HCT116 (cell line): ENCODE measurements around the gene PPP1R14C. TPM values are rescaled to one million over a fixed set of nuclear protein-coding genes. Genes with fewer than 3 reads are reported as not detected.

Source experiments
- ATAC-seq: fragments of 200-7000 bp; cut with Tn5 transposase; 2 replicates; pipeline ENCODE4 v1.9.1; 2020; ENCODE audit warnings: mild to moderate bottlenecking, moderate library complexity
- BruUV-seq: library from RNA; stranded (reverse); fragments of 400-500 nt; replicated peaks from 2 replicates; lab custom pipeline; 2021; lab: Mats Ljungman, UMichigan
- CTCF ChIA-PET: fragments of 300-600 bp; sonication (Branson Sonifier 250); formaldehyde crosslinking; loops from one replicate; lab custom pipeline; 2021; ENCODE audit warnings: antibody characterized with exemption; lab: Charles Lee
- POLR2A ChIA-PET: fragments of 300-600, 350-600 bp; sonication (Branson Sonifier 250); formaldehyde crosslinking; loops from one replicate; lab custom pipeline; 2021; ENCODE audit warnings: antibody characterized with exemption; lab: Charles Lee
- RAD21 ChIA-PET, 2 experiments: fragments of 300-600 bp; sonication (Branson Sonifier 250); formaldehyde crosslinking; loops; one replicate each; lab custom pipeline; 2023; ENCODE audit warnings: low total read pairs in 2 of 2; ENCODE audit not compliant: uncharacterized antibody in 2 of 2, unreplicated experiment in 2 of 2, low non-redundant PET in 1 of 2; lab: Charles Lee
- DNase-seq: peaks from one replicate; pipeline ENCODE4 v3.0.0-alpha.2; 2010; ENCODE audit warnings: low read depth, low spot score
- H2AFZ ChIP-seq: fragments of 200-600 bp; shearing (Covaris generic), sonication (generic); 2 replicates; pipeline ENCODE4 v1.6.1; 2017; ENCODE audit warnings: low read depth, mixed run types, mixed read lengths, antibody characterized with exemption, low read length; ENCODE audit not compliant: poor library complexity, severe bottlenecking
- H3K27ac ChIP-seq: 2 replicates; pipeline ENCODE4 v1.5.1; 2012; ENCODE audit warnings: low read depth, low read length
- H3K27me3 ChIP-seq: fragments of 200-600 bp; sonication (generic); 2 replicates; pipeline ENCODE4 v1.6.1; 2016; ENCODE audit warnings: mixed run types, low read length, mixed read lengths; ENCODE audit not compliant: insufficient read depth
- H3K36me3 ChIP-seq, 2 experiments: fragments of 200-500 bp in 1 of 2; fragments of 200-600 bp in 1 of 2; sonication (Bioruptor generic) in 1 of 2; sonication (generic) in 1 of 2; 2 replicates each; pipeline versions ENCODE4 v1.5.1 to v1.6.1; 2014 to 2016; ENCODE audit warnings: low read length in 2 of 2, inconsistent platforms in 1 of 2, mixed read lengths in 1 of 2, mixed run types in 1 of 2; ENCODE audit not compliant: insufficient read depth in 2 of 2, control insufficient read depth in 1 of 2
- H3K4me1 ChIP-seq, 2 experiments: fragments of 200-600 bp in 1 of 2; sonication (generic) in 1 of 2; 2 replicates each; pipeline versions ENCODE4 v1.5.1 to v1.6.1; 2012 to 2017; ENCODE audit warnings: low read length in 2 of 2, inconsistent platforms in 1 of 2, mild to moderate bottlenecking in 1 of 2, mixed read lengths in 1 of 2, mixed run types in 1 of 2, moderate library complexity in 1 of 2; ENCODE audit not compliant: insufficient read depth in 2 of 2, control insufficient read depth in 1 of 2
- H3K4me2 ChIP-seq: fragments of 200-600 bp; sonication (generic); 2 replicates; pipeline ENCODE4 v1.6.1; 2017; ENCODE audit warnings: mixed run types, low read length, mixed read lengths
- H3K4me3 ChIP-seq, 2 experiments: fragments of 200-600 bp in 1 of 2; sonication (generic) in 1 of 2; replicated peaks in 1 of 2; 2 replicates each; pipeline ENCODE4 v1.5.1; 2011 to 2016; ENCODE audit warnings: low read length in 2 of 2, control low read depth in 1 of 2, low read depth in 1 of 2, mild to moderate bottlenecking in 1 of 2, mixed read lengths in 1 of 2, mixed run types in 1 of 2
- H3K79me2 ChIP-seq: fragments of 200-600 bp; sonication (generic); 2 replicates; pipeline ENCODE4 v1.6.1; 2017; ENCODE audit warnings: mild to moderate bottlenecking, mixed run types, low read length, moderate library complexity, mixed read lengths; ENCODE audit not compliant: insufficient read depth
- H3K9ac ChIP-seq: fragments of 200-600 bp; sonication (generic); 2 replicates; pipeline ENCODE4 v1.6.1; 2016; ENCODE audit warnings: low read length, mixed read lengths
- H3K9me2 ChIP-seq: fragments of 200-600 bp; sonication (generic), shearing (Covaris generic); 2 replicates; pipeline ENCODE4 v1.6.1; 2017; ENCODE audit warnings: mixed run types, mild to moderate bottlenecking, moderate library complexity; ENCODE audit not compliant: insufficient read depth
- H3K9me3 ChIP-seq, 2 experiments: fragments of 200-500 bp in 1 of 2; fragments of 200-600 bp in 1 of 2; sonication (Bioruptor generic) in 1 of 2; sonication (generic) in 1 of 2; 2 replicates each; pipeline ENCODE4 v1.6.1; 2014 to 2017; ENCODE audit warnings: low read length in 2 of 2, mixed read lengths in 2 of 2, inconsistent platforms in 1 of 2, low read depth in 1 of 2, mild to moderate bottlenecking in 1 of 2, mixed run types in 1 of 2, moderate library complexity in 1 of 2; ENCODE audit not compliant: control insufficient read depth in 1 of 2, insufficient read depth in 1 of 2
- H4K20me1 ChIP-seq: fragments of 200-600 bp; sonication (generic), shearing (Covaris generic); 2 replicates; pipeline ENCODE4 v1.6.1; 2017; ENCODE audit warnings: mixed run types, mild to moderate bottlenecking, moderate library complexity; ENCODE audit not compliant: insufficient read depth
- CBX3 ChIP-seq: IDR thresholded peaks from 2 replicates; pipeline ENCODE4 v1.6.1; 2012; ENCODE audit warnings: low read depth
- EZH2 ChIP-seq: fragments of 200-600 bp; sonication (generic); IDR thresholded peaks from 2 replicates; pipeline ENCODE4 v1.6.1; 2017; ENCODE audit warnings: antibody characterized with exemption, mixed run types
- RAD21 ChIP-seq: IDR thresholded peaks from 2 replicates; pipeline ENCODE4 v1.6.1; 2012; ENCODE audit warnings: low read depth, mild to moderate bottlenecking
- SIN3A ChIP-seq: IDR thresholded peaks from 2 replicates; pipeline ENCODE4 v1.6.1; 2012; ENCODE audit warnings: low read depth
- SP1 ChIP-seq: IDR thresholded peaks from 2 replicates; pipeline ENCODE4 v1.6.1; 2012; ENCODE audit warnings: low read depth
- intact Hi-C: fragments of 100-400 bp; cut with micrococcal nuclease; formaldehyde crosslinking; loops from 2 replicates; pipeline ENCODE4 v1.10.0; 2022
- total RNA-seq: library from RNA; stranded (reverse); gene quantifications from one replicate; pipeline ENCODE4 v1.2.1, GENCODE V29; 2021; ENCODE audit not compliant: unreplicated experiment
- TF ChIP-seq, protein P1 (sequence below): IDR thresholded peaks from 2 replicates; pipeline ENCODE4 v1.6.1; 2012
- TF ChIP-seq, protein P2 (sequence below): IDR thresholded peaks from 2 replicates; pipeline ENCODE4 v1.6.1; 2011; ENCODE audit warnings: mild to moderate bottlenecking, low read length, moderate library complexity; ENCODE audit not compliant: insufficient replicate concordance; ENCODE audit errors: extremely low read depth
- TF ChIP-seq, protein P3 (sequence below): IDR thresholded peaks from 2 replicates; pipeline ENCODE4 v1.6.1; 2012

PPP1R14C gene
- total RNA-seq, 1 experiment from 2014 or later = 7.8 TPM

DNA sequence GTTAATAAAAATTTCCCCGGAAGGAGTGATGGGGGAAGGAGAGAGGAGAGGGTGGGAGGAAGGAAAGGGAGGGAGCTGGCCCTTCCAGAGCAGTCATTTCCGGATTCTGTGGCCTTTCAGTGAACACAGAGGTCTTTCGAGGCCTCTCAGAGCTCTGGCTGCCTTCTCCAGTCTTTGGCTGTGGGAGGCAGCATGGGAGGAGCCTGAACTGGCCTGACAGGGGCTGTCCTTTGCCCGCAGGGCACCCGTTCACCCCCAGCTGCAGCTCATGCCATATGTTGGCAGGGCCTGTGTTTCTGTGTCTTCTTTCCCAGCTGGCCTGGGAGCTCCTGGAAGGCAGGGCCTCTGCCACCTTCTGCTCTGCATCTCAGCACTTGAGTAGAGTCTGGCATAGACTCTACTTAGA is 95.5 kb downstream of the PPP1R14C start:
- RAD21 ChIA-PET = no interaction called here
- Histone ChIP-seq H3K4me1 (no peaks in the 10 kb centered on the region), H4K20me1 (no peaks in the 10 kb centered on the region), H3K79me2 (no peaks in the 10 kb centered on the region), H3K36me3 (no peaks in the 10 kb centered on the region), H3K4me3 (no peak overlapping the region), H3K4me2 (no peak overlapping the region), H3K27me3 (no peaks in the 10 kb centered on the region), H3K9me2 (no peaks in the 10 kb centered on the region), H3K27ac (no peak overlapping the region), H3K9me3 (no peaks in the 10 kb centered on the region), H2AFZ (no peak overlapping the region), H3K9ac (no peak overlapping the region)
- BruUV-seq = no TSS peak
- intact Hi-C loops = no loop called here
- DNase-seq (no peak), ATAC-seq (no peak)
- TF ChIP-seq RAD21 = no peak
- TF ChIP-seq, protein P1, sequence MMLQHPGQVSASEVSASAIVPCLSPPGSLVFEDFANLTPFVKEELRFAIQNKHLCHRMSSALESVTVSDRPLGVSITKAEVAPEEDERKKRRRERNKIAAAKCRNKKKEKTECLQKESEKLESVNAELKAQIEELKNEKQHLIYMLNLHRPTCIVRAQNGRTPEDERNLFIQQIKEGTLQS = no peak
- TF ChIP-seq EZH2 = no peak
- TF ChIP-seq, protein P2, sequence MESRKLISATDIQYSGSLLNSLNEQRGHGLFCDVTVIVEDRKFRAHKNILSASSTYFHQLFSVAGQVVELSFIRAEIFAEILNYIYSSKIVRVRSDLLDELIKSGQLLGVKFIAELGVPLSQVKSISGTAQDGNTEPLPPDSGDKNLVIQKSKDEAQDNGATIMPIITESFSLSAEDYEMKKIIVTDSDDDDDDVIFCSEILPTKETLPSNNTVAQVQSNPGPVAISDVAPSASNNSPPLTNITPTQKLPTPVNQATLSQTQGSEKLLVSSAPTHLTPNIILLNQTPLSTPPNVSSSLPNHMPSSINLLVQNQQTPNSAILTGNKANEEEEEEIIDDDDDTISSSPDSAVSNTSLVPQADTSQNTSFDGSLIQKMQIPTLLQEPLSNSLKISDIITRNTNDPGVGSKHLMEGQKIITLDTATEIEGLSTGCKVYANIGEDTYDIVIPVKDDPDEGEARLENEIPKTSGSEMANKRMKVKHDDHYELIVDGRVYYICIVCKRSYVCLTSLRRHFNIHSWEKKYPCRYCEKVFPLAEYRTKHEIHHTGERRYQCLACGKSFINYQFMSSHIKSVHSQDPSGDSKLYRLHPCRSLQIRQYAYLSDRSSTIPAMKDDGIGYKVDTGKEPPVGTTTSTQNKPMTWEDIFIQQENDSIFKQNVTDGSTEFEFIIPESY = no peak
- no peak for TF ChIP-seq SIN3A
- no peak for TF ChIP-seq CBX3
- TF ChIP-seq SP1 = no peak
- TF ChIP-seq, protein P3, sequence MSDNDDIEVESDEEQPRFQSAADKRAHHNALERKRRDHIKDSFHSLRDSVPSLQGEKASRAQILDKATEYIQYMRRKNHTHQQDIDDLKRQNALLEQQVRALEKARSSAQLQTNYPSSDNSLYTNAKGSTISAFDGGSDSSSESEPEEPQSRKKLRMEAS = no peak
- POLR2A ChIA-PET = no interaction called here
- CTCF ChIA-PET = no interaction called here
